Measurements from ENCODE around the gene USP24.
A peak's percentile ranks its signal among the peaks of the same experiment; 100 is the strongest.

The USP24 gene

GRCh38 chr1:55138823-55139222 lies 76.3 kb downstream of the USP24 start:
- H3K4me3 ChIP-seq (ENCODE audit: low read length), result no peak overlapping the region
- TF ChIP-seq CTCF (conservative IDR thresholded peaks at IDR 0.05; ENCODE audit: low read length), result no peak
- DNase-seq (ENCODE audit: low read depth), result no peak

- no peak for DNase-seq (ENCODE audit: low read depth)
- no peak for TF ChIP-seq CTCF (conservative IDR thresholded peaks at IDR 0.05; ENCODE audit: low read length)
- no peak overlapping the region for H3K4me3 ChIP-seq (ENCODE audit: low read length)
Observed at GRCh38 chr1:55134152-55134808, 80.9 kb downstream of the USP24 start.

- no peak for TF ChIP-seq CTCF (conservative IDR thresholded peaks at IDR 0.05; ENCODE audit: low read length)
- peak; percentile 21 for DNase-seq (ENCODE audit: low read depth)
- no peak overlapping the region for H3K4me3 ChIP-seq (ENCODE audit: low read length)
Observed at GRCh38 chr1:55131801-55132200, 83.4 kb downstream of the USP24 start.

GRCh38 chr1:55131218-55131617 lies 83.9 kb downstream of the USP24 start:
- DNase-seq (ENCODE audit: low read depth), result no peak
- no peak overlapping the region for H3K4me3 ChIP-seq (ENCODE audit: low read length)
- TF ChIP-seq CTCF (conservative IDR thresholded peaks at IDR 0.05; ENCODE audit: low read length), result no peak

- no peak overlapping the region for H3K4me3 ChIP-seq (ENCODE audit: low read length)
- peak; percentile 32 for DNase-seq (ENCODE audit: low read depth)
- TF ChIP-seq CTCF (conservative IDR thresholded peaks at IDR 0.05; ENCODE audit: low read length), result no peak
Observed at GRCh38 chr1:55129194-55129728, 85.9 kb downstream of the USP24 start.

GRCh38 chr1:55128418-55128995 lies 86.7 kb downstream of the USP24 start:
- H3K4me3 ChIP-seq (ENCODE audit: low read length), result no peak overlapping the region
- no peak for TF ChIP-seq CTCF (conservative IDR thresholded peaks at IDR 0.05; ENCODE audit: low read length)
- DNase-seq (ENCODE audit: low read depth), result no peak

DNA sequence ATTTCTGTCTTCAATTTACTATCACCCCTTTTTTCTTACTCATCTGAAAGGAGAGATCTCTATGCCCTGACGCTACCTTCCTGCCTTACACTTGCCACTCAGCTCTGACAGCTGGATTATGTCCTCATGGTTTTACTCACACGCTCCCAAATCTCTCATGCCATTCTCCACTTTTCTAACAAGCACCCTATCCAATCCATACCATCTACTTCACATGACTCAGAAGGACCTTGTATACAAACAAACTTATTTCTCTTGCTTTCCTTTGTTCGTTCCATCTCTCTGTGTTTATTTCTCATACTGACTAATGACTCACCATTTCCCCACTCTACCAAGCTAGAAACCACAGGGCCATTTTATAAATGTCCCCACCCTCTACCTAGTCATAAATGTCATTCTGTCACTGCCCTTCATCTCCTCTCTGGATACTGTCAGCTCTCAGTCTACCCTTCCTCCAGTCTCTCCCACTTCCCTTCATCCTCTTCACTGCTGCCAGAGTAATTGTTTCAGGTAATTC lies 87.3 kb downstream of the USP24 start:
- H3K4me3 ChIP-seq (ENCODE audit: low read length), result no peak overlapping the region
- DNase-seq (ENCODE audit: low read depth), result no peak
- no peak for TF ChIP-seq CTCF (conservative IDR thresholded peaks at IDR 0.05; ENCODE audit: low read length)

Data from AG10803 (cell line).